ENCODE results near the gene PLA2G4E.

DNA sequence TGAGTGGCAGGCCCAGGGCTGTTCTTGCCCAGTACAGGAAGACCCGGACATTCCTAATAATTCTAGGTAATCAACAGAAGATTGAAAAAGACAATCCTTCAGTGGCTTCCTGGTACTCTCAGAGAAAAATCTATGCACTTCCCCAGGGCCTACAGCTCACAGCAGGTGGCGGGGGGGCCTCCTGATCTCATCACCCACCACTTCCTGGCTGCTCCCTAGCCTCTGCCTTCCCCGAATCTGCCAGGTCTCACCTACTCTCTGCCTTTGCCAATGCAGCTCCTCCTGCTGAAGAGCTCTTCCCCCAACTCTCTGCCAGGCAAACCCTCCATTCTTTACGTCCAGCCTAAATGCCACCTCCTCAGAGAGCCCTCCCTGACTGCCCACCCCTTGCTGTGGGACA is 86.0 kb downstream of the PLA2G4E start:
- TF ChIP-seq CTCF (IDR thresholded peaks at IDR 0.05) (no peak), POLR2A (IDR thresholded peaks at IDR 0.05) (no peak)

Measured in breast epithelium (tissue), 3 donors.